Thymus (tissue), 14 donors: ENCODE data around the gene FCER1G. TPM values are rescaled to one million over a fixed set of nuclear protein-coding genes. Genes with fewer than 3 reads are reported as not detected.
A peak's percentile ranks its signal among the peaks of the same experiment; 100 is the strongest.

Experiments
- DNase-seq, 9 donors: peaks; one replicate each; pipeline ENCODE4 v3.0.0-alpha.2; 2013; ENCODE audit warnings: low spot score in 9 of 9, low read depth in 6 of 9, missing footprints in 1 of 9
- H3K27ac ChIP-seq, 2 donors: one replicate each; pipeline ENCODE4 v1.5.1; 2013; ENCODE audit warnings: control low read depth in 1 of 2, low read depth in 1 of 2, low read length in 1 of 2, mild to moderate bottlenecking in 1 of 2, moderate library complexity in 1 of 2
- H3K27me3 ChIP-seq, 2 donors: one replicate each; pipeline ENCODE4 v1.5.1; 2013; ENCODE audit warnings: low read length in 1 of 2; ENCODE audit not compliant: control insufficient read depth in 2 of 2, insufficient read depth in 1 of 2
- H3K36me3 ChIP-seq, 2 donors: one replicate each; pipeline ENCODE4 v1.5.1; 2013; ENCODE audit warnings: low read length in 1 of 2, mild to moderate bottlenecking in 1 of 2, moderate library complexity in 1 of 2; ENCODE audit not compliant: control insufficient read depth in 2 of 2, insufficient read depth in 2 of 2
- H3K4me1 ChIP-seq, 2 donors: one replicate each; pipeline ENCODE4 v1.5.1; 2013; ENCODE audit warnings: low read length in 2 of 2; ENCODE audit not compliant: control insufficient read depth in 2 of 2, insufficient read depth in 2 of 2
- H3K4me3 ChIP-seq, 2 donors: one replicate each; pipeline ENCODE4 v1.5.1; 2013; ENCODE audit warnings: low read length in 2 of 2, control low read depth in 1 of 2, mild to moderate bottlenecking in 1 of 2
- H3K9me3 ChIP-seq, 2 donors: one replicate each; pipeline ENCODE4 v1.5.1; 2013; ENCODE audit warnings: low read length in 1 of 2, mild to moderate bottlenecking in 1 of 2; ENCODE audit not compliant: control insufficient read depth in 2 of 2, insufficient read depth in 1 of 2
- WGBS: extraction: QIAGEN DNeasy Blood & Tissue Kit; methylation state at CpG from one replicate; pipeline ENCODE4 v1.1.7; 2013; 5-methylcytosine and 5-hydroxymethylcytosine counted together
- long read RNA-seq, 10 donors: transcript quantifications; one replicate each; lab custom pipeline, GENCODE V29; 2026
- polyA plus RNA-seq: library from polyadenylated mRNA; stranded (reverse); fragments of 200-250 nt; gene quantifications from one replicate; pipeline ENCODE4 v1.2.3, GENCODE V29; 2013
- total RNA-seq: library from RNA; stranded (reverse); fragments of 120-200 nt; gene quantifications from one replicate; pipeline ENCODE4 v1.2.4, GENCODE V29; 2013
- donor health status: healthy.

The FCER1G gene
- 24.0 TPM for total RNA-seq
- polyA plus RNA-seq, result 262 TPM
- long read RNA-seq, donor 1, partial matches to known transcripts, result 0 of 1 reads
- long read RNA-seq, donor 1, other reads (novel, unspliced or antisense), result 0 of 1 reads
- long read RNA-seq, donor 2, transcript FCER1G-201 (5 exons, 591 nt), result major isoform, 23 of 32 reads
- long read RNA-seq, donor 2, partial matches to known transcripts, result 5 of 32 reads
- long read RNA-seq, donor 2, other reads (novel, unspliced or antisense), result 0 of 32 reads
- long read RNA-seq, donor 3, transcript FCER1G-201 (5 exons, 591 nt), result major isoform, 34 of 43 reads
- long read RNA-seq, donor 3, partial matches to known transcripts, result 0 of 43 reads
- long read RNA-seq, donor 3, other reads (novel, unspliced or antisense), result 6 of 43 reads
- long read RNA-seq, donor 4, transcript FCER1G-201 (5 exons, 591 nt), result major isoform, 11 of 12 reads
- long read RNA-seq, donor 4, partial matches to known transcripts, result 0 of 12 reads
- long read RNA-seq, donor 4, other reads (novel, unspliced or antisense), result 0 of 12 reads
- long read RNA-seq, donor 5, transcript FCER1G-201 (5 exons, 591 nt), result major isoform, 41 of 71 reads
- long read RNA-seq, donor 5, transcript FCER1G-203 (4 exons, 562 nt), result minor isoform, 5 of 71 reads
- long read RNA-seq, donor 5, partial matches to known transcripts, result 14 of 71 reads
- long read RNA-seq, donor 5, other reads (novel, unspliced or antisense), result 11 of 71 reads
- long read RNA-seq, donor 6, transcript FCER1G-201 (5 exons, 591 nt), result major isoform, 17 of 17 reads
- long read RNA-seq, donor 6, partial matches to known transcripts, result 0 of 17 reads
- long read RNA-seq, donor 6, other reads (novel, unspliced or antisense), result 0 of 17 reads
- long read RNA-seq, donor 7, transcript FCER1G-201 (5 exons, 591 nt), result major isoform, 19 of 26 reads
- long read RNA-seq, donor 7, partial matches to known transcripts, result 0 of 26 reads
- long read RNA-seq, donor 7, other reads (novel, unspliced or antisense), result 7 of 26 reads
- long read RNA-seq, donor 8, transcript FCER1G-201 (5 exons, 591 nt), result major isoform, 11 of 13 reads
- long read RNA-seq, donor 8, partial matches to known transcripts, result 0 of 13 reads
- long read RNA-seq, donor 8, other reads (novel, unspliced or antisense), result 0 of 13 reads
- long read RNA-seq, donor 9, transcript FCER1G-201 (5 exons, 591 nt), result major isoform, 19 of 22 reads
- long read RNA-seq, donor 9, partial matches to known transcripts, result 0 of 22 reads
- long read RNA-seq, donor 9, other reads (novel, unspliced or antisense), result 0 of 22 reads
- long read RNA-seq, donor 10, transcript FCER1G-201 (5 exons, 591 nt), result major isoform, 10 of 17 reads
- long read RNA-seq, donor 10, partial matches to known transcripts, result 0 of 17 reads
- long read RNA-seq, donor 10, other reads (novel, unspliced or antisense), result 7 of 17 reads

GRCh38 chr1:161215076-161215475, at the start of gene FCER1G:
Gene FCER1G (plus strand): TSS chr1:161215295. CDS start chr1:161215322, 27 bp downstream.
- peaks cover 42 to 48% of the 10 kb centered on the region in 2 donors for H3K36me3 ChIP-seq

GRCh38 chr1:161165742-161166668, 49.1 kb upstream of the FCER1G start, which contains the start of gene PPOX:
Gene PPOX (plus strand): TSS chr1:161166426. CDS start chr1:161166848, 422 bp downstream.
- no peaks in the 10 kb centered on the region for H3K9me3 ChIP-seq
- peak; percentile 83 to 97 (median 92) for DNase-seq
- under 1% methylated on average over 54 of the region's 54 CpGs for WGBS
- H3K36me3 ChIP-seq, result peaks cover 37 to 47% of the 10 kb centered on the region in 2 donors
- no peaks in the 10 kb centered on the region for H3K27me3 ChIP-seq
- peaks cover 12 to 21% of the 10 kb centered on the region in 2 donors for H3K4me1 ChIP-seq
- peak within 1 kb of the TSS; percentile 62 to 79 for H3K4me3 ChIP-seq
- peak within 1 kb of the TSS; percentile 85 to 95 for H3K27ac ChIP-seq

More at GRCh38 chr1:161215076-161215475, at the start of gene FCER1G:
- H3K9me3 ChIP-seq, result no peaks in the 10 kb centered on the region
- no peaks in the 10 kb centered on the region for H3K27me3 ChIP-seq
- peaks cover 0 to 26% of the 10 kb centered on the region in 2 donors for H3K4me1 ChIP-seq
- H3K4me3 ChIP-seq, result no peak within 1 kb of the TSS
- DNase-seq, result no peak
- 25% methylated on average over 10 of the region's 10 CpGs for WGBS
- H3K27ac ChIP-seq, result peak within 1 kb of the TSS; percentile 22 to 34

- H3K9me3 ChIP-seq, result no peaks in the 10 kb centered on the region
- H3K4me3 ChIP-seq, result peak overlapping the region; percentile 62 to 79
- WGBS, result 13% methylated on average over 33 of the region's 33 CpGs
- peaks cover 46 to 54% of the 10 kb centered on the region in 2 donors for H3K36me3 ChIP-seq
- no peaks in the 10 kb centered on the region for H3K27me3 ChIP-seq
- H3K27ac ChIP-seq, result peak overlapping the region; percentile 58
- DNase-seq, result no peak
- H3K4me1 ChIP-seq, result peaks cover 12 to 21% of the 10 kb centered on the region in 2 donors
Measured at GRCh38 chr1:161166669-161167548, 48.2 kb upstream of the FCER1G start.

- H3K27me3 ChIP-seq, result no peaks in the 10 kb centered on the region
- 96% methylated on average over 9 of the region's 9 CpGs for WGBS
- no peak overlapping the region for H3K4me3 ChIP-seq
- no peak overlapping the region for H3K27ac ChIP-seq
- H3K36me3 ChIP-seq, result peaks cover 55% of the 10 kb centered on the region in 2 donors
- peaks cover 12 to 21% of the 10 kb centered on the region in 2 donors for H3K4me1 ChIP-seq
- no peaks in the 10 kb centered on the region for H3K9me3 ChIP-seq
- no peak for DNase-seq
Measured at GRCh38 chr1:161168906-161169305, 46.2 kb upstream of the FCER1G start.

GRCh38 chr1:161171191-161171590, 43.9 kb upstream of the FCER1G start:
- Histone ChIP-seq H3K4me3 (no peak overlapping the region), H3K27ac (no peak overlapping the region), H3K4me1 (peaks cover 12 to 16% of the 10 kb centered on the region in 2 donors), H3K36me3 (peaks cover 52 to 66% of the 10 kb centered on the region in 2 donors), H3K9me3 (no peaks in the 10 kb centered on the region), H3K27me3 (no peaks in the 10 kb centered on the region)
- WGBS, result 93% methylated on average over 5 of the region's 5 CpGs
- DNase-seq, result no peak

- no peak overlapping the region for H3K27ac ChIP-seq
- no peak overlapping the region for H3K4me3 ChIP-seq
- no peaks in the 10 kb centered on the region for H3K27me3 ChIP-seq
- H3K36me3 ChIP-seq, result peaks cover 52 to 66% of the 10 kb centered on the region in 2 donors
- peaks cover 15 to 19% of the 10 kb centered on the region in 2 donors for H3K4me1 ChIP-seq
- no peaks in the 10 kb centered on the region for H3K9me3 ChIP-seq
- 97% methylated on average over 12 of the region's 12 CpGs for WGBS
- DNase-seq, result no peak
Measured at GRCh38 chr1:161171696-161172095, 43.4 kb upstream of the FCER1G start.

GRCh38 chr1:161172349-161172748, 42.7 kb upstream of the FCER1G start:
- H3K27ac ChIP-seq, result no peak overlapping the region
- WGBS, result 100% methylated on average over 1 of the region's 1 CpG
- DNase-seq, result no peak
- H3K4me1 ChIP-seq, result peaks cover 8 to 17% of the 10 kb centered on the region in 2 donors
- peaks cover 52 to 66% of the 10 kb centered on the region in 2 donors for H3K36me3 ChIP-seq
- H3K9me3 ChIP-seq, result no peaks in the 10 kb centered on the region
- H3K27me3 ChIP-seq, result no peaks in the 10 kb centered on the region
- no peak overlapping the region for H3K4me3 ChIP-seq
